ENCODE results near the gene FMNL3. TPM values are rescaled to one million over a fixed set of nuclear protein-coding genes. Genes with fewer than 3 reads are reported as not detected.
"Not testable (repeated sequence)": the region's sequence is repeated elsewhere in the genome, so short reads cannot be mapped to it uniquely, and the experiment has no call there.

The FMNL3 gene
- total and polyA plus RNA-seq, 2 experiments from 2014 or later = 8.7 to 32.6 TPM

- no peak for TF ChIP-seq REST (IDR thresholded peaks at IDR 0.05; ENCODE audit: unreplicated experiment)
- no peak for TF ChIP-seq CREB1 (CRISPR knock-in tag; IDR thresholded peaks at IDR 0.05; ENCODE audit: low read depth)
Observed at GRCh38 chr12:49615725-49616124, 91.5 kb downstream of the FMNL3 start (continued).

- no peaks in the 10 kb centered on the region for H3K4me1 ChIP-seq (ENCODE audit: insufficient read depth)
- peaks cover 5% of the 10 kb centered on the region for H3K27me3 Mint-ChIP-seq (ENCODE audit: insufficient read depth, low read depth, poor library complexity)
- H3K27me3 ChIP-seq (ENCODE audit: insufficient read depth) = no peaks in the 10 kb centered on the region
- no peak overlapping the region for H3K4me3 Mint-ChIP-seq
- DNase-seq (ENCODE audit: low spot score) (no peak), ATAC-seq (no peak)
- H2AFZ ChIP-seq = no peak overlapping the region
- no peaks in the 10 kb centered on the region for H4K20me1 ChIP-seq (replicated peaks; ENCODE audit: insufficient read depth)
- no peak overlapping the region for H3K27ac Mint-ChIP-seq
- TF ChIP-seq NANOG (IDR thresholded peaks at IDR 0.05; ENCODE audit: borderline replicate concordance) (no peak), CREB1 (CRISPR knock-in tag; IDR thresholded peaks at IDR 0.05; ENCODE audit: low read depth) (no peak), ZNF114 (CRISPR knock-in tag; IDR thresholded peaks at IDR 0.05) (no peak), ZNF331 (CRISPR knock-in tag; IDR thresholded peaks at IDR 0.05; ENCODE audit: low read depth) (no peak), EZH2phosphoT487 (IDR thresholded peaks at IDR 0.05; ENCODE audit: unreplicated experiment) (no peak), REST (IDR thresholded peaks at IDR 0.05; ENCODE audit: unreplicated experiment) (no peak), CTCF (conservative IDR thresholded peaks at IDR 0.05; ENCODE audit: low read depth in 2 of 2) (no peak)
- no peak overlapping the region for H3K4me3 ChIP-seq
- H3K79me2 ChIP-seq (replicated peaks; ENCODE audit: insufficient read depth) = no peaks in the 10 kb centered on the region
- peaks cover 8% of the 10 kb centered on the region for H3K4me1 Mint-ChIP-seq
- no peaks in the 10 kb centered on the region for H3K9me2 ChIP-seq (ENCODE audit: insufficient read depth)
- no peaks in the 10 kb centered on the region; the same call in 1 of the 3 replicates for H3K9me3 Mint-ChIP-seq
- no peaks in the 10 kb centered on the region for H3K36me3 Mint-ChIP-seq (ENCODE audit: low read depth)
- no peaks in the 10 kb centered on the region for H3F3A ChIP-seq (replicated peaks; ENCODE audit: low read depth)
- H3K27ac ChIP-seq (ENCODE audit: low read depth) = no peak overlapping the region
- H3K36me3 ChIP-seq (ENCODE audit: insufficient read depth) = no peaks in the 10 kb centered on the region
- no peak overlapping the region for H3K4me2 ChIP-seq
Observed at GRCh38 chr12:49612210-49612609, 95.0 kb downstream of the FMNL3 start.

- not testable (repeated sequence) for H3F3A ChIP-seq (replicated peaks; ENCODE audit: low read depth); H4K20me1 ChIP-seq (replicated peaks; ENCODE audit: insufficient read depth); H3K9me2 ChIP-seq (ENCODE audit: insufficient read depth); H3K4me3 ChIP-seq; H3K9me3 Mint-ChIP-seq; H3K27ac Mint-ChIP-seq; H3K4me1 Mint-ChIP-seq; H3K4me3 Mint-ChIP-seq; H3K36me3 ChIP-seq (ENCODE audit: insufficient read depth); H3K4me1 ChIP-seq (ENCODE audit: insufficient read depth); H3K4me2 ChIP-seq; H3K36me3 Mint-ChIP-seq (ENCODE audit: low read depth); H3K27me3 Mint-ChIP-seq (ENCODE audit: insufficient read depth, low read depth, poor library complexity); ATAC-seq; H3K27me3 ChIP-seq (ENCODE audit: insufficient read depth); DNase-seq (ENCODE audit: low spot score); H3K79me2 ChIP-seq (replicated peaks; ENCODE audit: insufficient read depth); H2AFZ ChIP-seq; H3K27ac ChIP-seq (ENCODE audit: low read depth)
Observed at GRCh38 chr12:49610785-49611184, 96.4 kb downstream of the FMNL3 start.
